IMR-90 (cell line): Measurements from ENCODE around the gene PSD. TPM values are rescaled to one million over a fixed set of nuclear protein-coding genes. Genes with fewer than 3 reads are reported as not detected.

Experiments used
- ATAC-seq: fragments of 200-7000 bp; cut with Tn5 transposase; 2 replicates; pipeline ENCODE4 v1.9.1; 2020; ENCODE audit warnings: low read depth, mild to moderate bottlenecking, moderate library complexity
- BruUV-seq: library from RNA; stranded (reverse); fragments of 400-500 nt; replicated peaks from 2 replicates; lab custom pipeline; 2021; lab: Mats Ljungman, UMichigan
- CTCF ChIA-PET: fragments of 300-600 bp; formaldehyde crosslinking; extraction: SDS; loops from one replicate; lab custom pipeline; 2021; ENCODE audit warnings: antibody characterized with exemption; lab: Yijun Ruan, JAX
- POLR2A ChIA-PET: fragments of 300-600 bp; sonication (Branson Sonifier 250); formaldehyde crosslinking; loops from one replicate; lab custom pipeline; 2022; ENCODE audit warnings: antibody characterized with exemption; ENCODE audit not compliant: unreplicated experiment; lab: Charles Lee
- DNase-seq: peaks from one replicate; pipeline ENCODE4 v3.0.0; 2013
- H2AFZ ChIP-seq: replicated peaks from 2 replicates; pipeline ENCODE3; 2013; ENCODE audit warnings: low read length, mild to moderate bottlenecking; ENCODE audit not compliant: poor library complexity
- H2AK5ac ChIP-seq: 2 replicates; pipeline ENCODE4 v1.6.1; 2013; ENCODE audit warnings: low read depth, low read length, inconsistent platforms
- H2AK9ac ChIP-seq: replicated peaks from 2 replicates; pipeline ENCODE3; 2013; ENCODE audit warnings: mild to moderate bottlenecking, low read depth, low read length, moderate library complexity; ENCODE audit not compliant: poor library complexity
- H2BK120ac ChIP-seq: 2 replicates; pipeline ENCODE4 v1.6.1; 2013; ENCODE audit warnings: low read depth, low read length, inconsistent platforms
- H2BK15ac ChIP-seq: 3 replicates; pipeline ENCODE4 v1.6.1; 2013; ENCODE audit warnings: low read depth, low read length, inconsistent platforms
- H2BK20ac ChIP-seq: 2 replicates; pipeline ENCODE4 v1.6.1; 2013; ENCODE audit warnings: low read depth, mild to moderate bottlenecking, inconsistent platforms, low read length, moderate library complexity
- H2BK5ac ChIP-seq: 2 replicates; pipeline ENCODE4 v1.6.1; 2013; ENCODE audit warnings: mild to moderate bottlenecking, low read depth, low read length, inconsistent platforms; ENCODE audit not compliant: poor library complexity, severe bottlenecking
- H3K14ac ChIP-seq: replicated peaks from 2 replicates; pipeline ENCODE4 v1.6.1; 2013; ENCODE audit warnings: low read depth, low read length, inconsistent platforms
- H3K18ac ChIP-seq: 2 replicates; pipeline ENCODE4 v1.6.1; 2013; ENCODE audit warnings: low read depth, low read length, control low read depth
- H3K23ac ChIP-seq: 2 replicates; pipeline ENCODE4 v1.6.1; 2013; ENCODE audit warnings: low read depth, low read length, inconsistent platforms
- H3K27ac ChIP-seq: 2 replicates; pipeline ENCODE4 v1.5.1; 2013; ENCODE audit warnings: mild to moderate bottlenecking, control low read depth, low read length; ENCODE audit not compliant: insufficient read depth
- H3K27me3 ChIP-seq: 2 replicates; pipeline ENCODE4 v1.6.1; 2013; ENCODE audit warnings: low read length; ENCODE audit not compliant: control insufficient read depth, insufficient read depth
- H3K36me3 ChIP-seq: 2 replicates; pipeline ENCODE4 v1.6.1; 2013; ENCODE audit warnings: low read length, mixed read lengths; ENCODE audit not compliant: control insufficient read depth, insufficient read depth
- H3K4ac ChIP-seq: 2 replicates; pipeline ENCODE4 v1.6.1; 2013; ENCODE audit warnings: low read depth, low read length, inconsistent platforms
- H3K4me1 ChIP-seq: 2 replicates; pipeline ENCODE4 v1.6.1; 2013; ENCODE audit warnings: low read length, mixed read lengths; ENCODE audit not compliant: control insufficient read depth, insufficient read depth
- H3K4me2 ChIP-seq: 2 replicates; pipeline ENCODE4 v1.6.1; 2013; ENCODE audit warnings: low read depth, mild to moderate bottlenecking, control low read depth, low read length, moderate library complexity
- H3K4me3 ChIP-seq: 2 replicates; pipeline ENCODE4 v1.5.1; 2013; ENCODE audit warnings: low read depth, mild to moderate bottlenecking, control low read depth, low read length, moderate library complexity; ENCODE audit not compliant: insufficient read depth
- H3K56ac ChIP-seq: 2 replicates; pipeline ENCODE4 v1.6.1; 2013; ENCODE audit warnings: low read length, inconsistent platforms; ENCODE audit not compliant: insufficient read depth; ENCODE audit errors: extremely low read depth
- H3K79me1 ChIP-seq, 2 experiments: 2 replicates each; pipeline ENCODE4 v1.6.1; 2013; ENCODE audit warnings: low read length in 2 of 2, inconsistent platforms in 1 of 2, low read depth in 1 of 2
- H3K9ac ChIP-seq: 2 replicates; pipeline ENCODE4 v1.6.1; 2013; ENCODE audit warnings: low read depth, low read length, control low read depth
- H3K9me1 ChIP-seq: 2 replicates; pipeline ENCODE4 v1.6.1; 2013; ENCODE audit warnings: low read length, inconsistent platforms; ENCODE audit not compliant: insufficient read depth
- H3K9me3 ChIP-seq: 2 replicates; pipeline ENCODE4 v1.6.1; 2013; ENCODE audit warnings: low read length; ENCODE audit not compliant: control insufficient read depth, insufficient read depth
- H4K20me1 ChIP-seq: 2 replicates; pipeline ENCODE4 v1.6.1; 2013; ENCODE audit warnings: low read length, inconsistent platforms; ENCODE audit not compliant: insufficient read depth
- H4K5ac ChIP-seq: 2 replicates; pipeline ENCODE4 v1.6.1; 2013; ENCODE audit warnings: mild to moderate bottlenecking, low read depth, low read length, control low read depth
- H4K8ac ChIP-seq, 2 experiments: 2 replicates each; pipeline ENCODE4 v1.6.1; 2013; ENCODE audit warnings: low read depth in 2 of 2, low read length in 2 of 2, control low read depth in 1 of 2, inconsistent platforms in 1 of 2
- H4K91ac ChIP-seq: 2 replicates; pipeline ENCODE4 v1.6.1; 2013; ENCODE audit warnings: low read depth, low read length, inconsistent platforms; ENCODE audit not compliant: insufficient read depth
- BHLHE40 ChIP-seq: fragments of 150-350 bp; IDR thresholded peaks from 2 replicates; pipeline ENCODE4 v1.6.1; 2016; ENCODE audit warnings: mild to moderate bottlenecking, low read depth, low read length
- CEBPB ChIP-seq: IDR thresholded peaks from 2 replicates; pipeline ENCODE4 v1.6.1; 2012; ENCODE audit warnings: low read depth, low read length, improper control_type of control experiment
- CHD1 ChIP-seq: IDR thresholded peaks from 2 replicates; pipeline ENCODE4 v1.6.1; 2012; ENCODE audit warnings: low read depth, low read length, improper control_type of control experiment
- FOS ChIP-seq: fragments of 150-350 bp; IDR thresholded peaks from 2 replicates; pipeline ENCODE4 v1.6.1; 2016; ENCODE audit warnings: low read depth, low read length
- MAFK ChIP-seq: IDR thresholded peaks from 2 replicates; pipeline ENCODE4 v1.6.1; 2012; ENCODE audit warnings: low read depth, low read length, improper control_type of control experiment
- MAZ ChIP-seq: IDR thresholded peaks from 2 replicates; pipeline ENCODE4 v1.6.1; 2012; ENCODE audit warnings: low read depth, mild to moderate bottlenecking, low read length, improper control_type of control experiment, moderate library complexity, borderline replicate concordance
- MXI1 ChIP-seq: IDR thresholded peaks from 2 replicates; pipeline ENCODE4 v1.6.1; 2012; ENCODE audit warnings: low read depth, mild to moderate bottlenecking, low read length, moderate library complexity, borderline replicate concordance
- NFE2L2 ChIP-seq: fragments of 150-350 bp; IDR thresholded peaks from 2 replicates; pipeline ENCODE4 v1.6.1; 2016; ENCODE audit warnings: low read depth, mild to moderate bottlenecking, low read length
- POLR2A ChIP-seq: IDR thresholded peaks from 2 replicates; pipeline ENCODE4 v1.6.1; 2012; ENCODE audit warnings: mild to moderate bottlenecking, low read depth, low read length
- RFX5 ChIP-seq: IDR thresholded peaks from 2 replicates; pipeline ENCODE4 v1.8.0; 2012; ENCODE audit warnings: low read depth, mild to moderate bottlenecking, low read length, moderate library complexity
- SMC3 ChIP-seq: fragments of 150-350 bp; IDR thresholded peaks from 2 replicates; pipeline ENCODE4 v1.6.1; 2016; ENCODE audit warnings: low read depth, mild to moderate bottlenecking, antibody characterized with exemption, low read length, moderate library complexity
- WGBS, 2 experiments: methylation state at CpG; one replicate each; pipeline versions ENCODE4 v1.1.5 to v1.1.7; 2013; ENCODE audit warnings: missing lambda C conversion rate in 2 of 2; ENCODE audit not compliant: insufficient read length in 1 of 2; ENCODE audit errors: extremely low coverage in 2 of 2; 5-methylcytosine and 5-hydroxymethylcytosine counted together
- dilution Hi-C: fragments of 300-500 bp; cut with HindIII; formaldehyde crosslinking; loops from one replicate; pipeline ENCODE4 v1.14.3; 2018; ENCODE audit warnings: low sequenced_read_pairs; ENCODE audit not compliant: unreplicated experiment
- in situ Hi-C: fragments of 300-500 bp; cut with MboI; formaldehyde crosslinking; loops from 3 replicates; pipeline ENCODE4 v1.14.3; 2019; ENCODE audit warnings: low sequenced_read_pairs, inconsistent platforms, mixed read lengths
- intact Hi-C: fragments of 100-400 bp; cut with micrococcal nuclease; formaldehyde crosslinking; loops from 2 replicates; pipeline ENCODE4 v1.10.0; 2022
- polyA plus RNA-seq, 3 experiments: library from polyadenylated mRNA; depleted of rRNA; stranded (reverse); fragments of >200 nt; gene quantifications; 2 replicates each; pipeline ENCODE4 v1.2.3, GENCODE V29; 2012; ENCODE audit warnings: low replicate concordance in 1 of 3
- total RNA-seq: library from RNA; depleted of rRNA; stranded (reverse); fragments of >200 nt; gene quantifications from 2 replicates; pipeline ENCODE4 v1.2.3, GENCODE V29; 2012
- TF ChIP-seq, protein P1 (sequence below): conservative IDR thresholded peaks from 2 replicates; pipeline ENCODE4 v1.5.1; 2012; ENCODE audit warnings: mild to moderate bottlenecking, low read depth, low read length, improper control_type of control experiment
- TF ChIP-seq, protein P2 (sequence below): fragments of 150-350 bp; IDR thresholded peaks from 2 replicates; pipeline ENCODE4 v1.6.1; 2016; ENCODE audit warnings: low read depth, mild to moderate bottlenecking, low read length, moderate library complexity, borderline replicate concordance
- TF ChIP-seq, protein P3 (sequence below): fragments of 150-350 bp; IDR thresholded peaks from 2 replicates; pipeline ENCODE4 v1.6.1; 2017; ENCODE audit warnings: mild to moderate bottlenecking, antibody characterized with exemption, low read length, low read depth

PSD gene
- total and polyA plus RNA-seq, 2 of the 4 experiments (the other 2 are of a cell fraction), result 2.0 to 4.4 TPM

DNA sequence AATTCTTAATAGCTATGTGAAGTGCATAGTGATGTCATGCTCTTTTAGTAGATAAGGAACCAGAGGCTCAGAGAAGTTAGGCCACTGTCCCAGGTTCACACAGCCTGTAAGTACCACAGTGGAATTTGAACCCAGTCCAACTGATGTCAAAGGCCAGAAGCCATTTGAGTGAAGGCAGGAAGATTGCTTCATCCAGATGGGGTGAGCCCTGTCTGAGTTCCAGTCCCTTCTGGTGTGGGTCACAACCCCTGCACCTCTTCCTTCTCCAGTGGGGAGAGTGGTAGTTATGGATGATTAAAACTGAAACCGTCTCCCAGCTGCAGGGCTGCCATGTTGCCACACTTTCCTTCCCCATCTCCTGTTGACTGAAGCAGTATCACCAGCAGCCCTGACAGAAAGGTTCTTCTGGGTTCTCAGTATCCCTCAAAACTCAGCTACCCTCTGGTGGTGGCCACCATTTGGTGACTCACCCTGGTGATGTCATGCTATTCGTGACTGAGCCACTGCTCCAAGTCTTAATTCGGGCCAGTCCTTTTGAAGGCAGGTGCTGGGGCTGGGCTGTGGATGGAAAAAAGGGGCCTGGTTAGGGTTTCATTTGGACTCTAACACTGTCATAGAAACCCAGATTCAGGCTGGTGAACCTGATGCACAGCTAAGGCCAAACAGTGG lies 34.2 kb upstream of the PSD start:
- H2AFZ ChIP-seq, result peak overlapping the region; percentile 82
- WGBS, 2 experiments, result no CpG with 5 or more reads among the region's 3 CpGs
- H3K4me2 ChIP-seq, result peak overlapping the region; percentile 12; the same call in 1 of the 2 replicates

More for the DNA sequence above, 34.2 kb upstream of the PSD start:
- Histone ChIP-seq H4K91ac (peak overlapping the region; percentile 24), H2BK120ac (peak overlapping the region; percentile 37; the same call in 1 of the 2 replicates), H3K14ac (0 out of 2 replicates have a peak overlapping the region, but pooled peaks have one; percentile 5), H3K4me3 (no peak overlapping the region), H3K9me1 (peaks cover 19% of the 10 kb centered on the region), H2AK9ac (peak overlapping the region; percentile 74), H3K36me3 (no peaks in the 10 kb centered on the region), H3K9me3 (no peaks in the 10 kb centered on the region), H3K9ac (no peak overlapping the region), H3K4ac (peak overlapping the region; percentile 28), H3K27ac (no peak overlapping the region), H3K56ac (no peak overlapping the region), H3K79me1 (peaks cover 4% of the 10 kb centered on the region in 2 experiments; a peak in 2 of 4 replicates), H3K4me1 (peaks cover 13% of the 10 kb centered on the region), H3K27me3 (no peaks in the 10 kb centered on the region), H2BK15ac (peak overlapping the region; percentile 66; the same call in 1 of the 3 replicates), H3K18ac (peak overlapping the region; percentile 40; the same call in 1 of the 2 replicates), H4K20me1 (no peaks in the 10 kb centered on the region; the same call in 1 of the 2 replicates), H2BK20ac (peak overlapping the region; percentile 36; the same call in 1 of the 2 replicates), H4K8ac (no peak overlapping the region), H2BK5ac (peak overlapping the region; percentile 66), H3K23ac (peak overlapping the region; percentile 18; the same call in 1 of the 2 replicates), H2AK5ac (peak overlapping the region; percentile 69), H4K5ac (peak overlapping the region; percentile 30; the same call in 1 of the 2 replicates)
- intact Hi-C loops, result no loop called here
- in situ Hi-C loops, result no loop called here
- POLR2A ChIA-PET, result interaction anchor here (0.6 kb wide), 2 partner anchors 18 to 220 kb away, joined by 5 to 7 read pairs; no protein-coding TSS in a partner anchor
- dilution Hi-C loops, result no loop called here
- DNase-seq (peak; percentile 85), ATAC-seq (peak; percentile 7; the same call in 1 of the 2 replicates)
- TF ChIP-seq MAZ (no peak), NFE2L2 (no peak), CHD1 (no peak), SMC3 (no peak), RFX5 (no peak), CEBPB (no peak), MAFK (no peak), MXI1 (no peak), POLR2A (no peak), FOS (peak; percentile 88), BHLHE40 (0 out of 2 replicates have a peak, but pooled peaks have one; percentile 22)
- TF ChIP-seq, protein P1, sequence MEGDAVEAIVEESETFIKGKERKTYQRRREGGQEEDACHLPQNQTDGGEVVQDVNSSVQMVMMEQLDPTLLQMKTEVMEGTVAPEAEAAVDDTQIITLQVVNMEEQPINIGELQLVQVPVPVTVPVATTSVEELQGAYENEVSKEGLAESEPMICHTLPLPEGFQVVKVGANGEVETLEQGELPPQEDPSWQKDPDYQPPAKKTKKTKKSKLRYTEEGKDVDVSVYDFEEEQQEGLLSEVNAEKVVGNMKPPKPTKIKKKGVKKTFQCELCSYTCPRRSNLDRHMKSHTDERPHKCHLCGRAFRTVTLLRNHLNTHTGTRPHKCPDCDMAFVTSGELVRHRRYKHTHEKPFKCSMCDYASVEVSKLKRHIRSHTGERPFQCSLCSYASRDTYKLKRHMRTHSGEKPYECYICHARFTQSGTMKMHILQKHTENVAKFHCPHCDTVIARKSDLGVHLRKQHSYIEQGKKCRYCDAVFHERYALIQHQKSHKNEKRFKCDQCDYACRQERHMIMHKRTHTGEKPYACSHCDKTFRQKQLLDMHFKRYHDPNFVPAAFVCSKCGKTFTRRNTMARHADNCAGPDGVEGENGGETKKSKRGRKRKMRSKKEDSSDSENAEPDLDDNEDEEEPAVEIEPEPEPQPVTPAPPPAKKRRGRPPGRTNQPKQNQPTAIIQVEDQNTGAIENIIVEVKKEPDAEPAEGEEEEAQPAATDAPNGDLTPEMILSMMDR, result no peak
- TF ChIP-seq, protein P2, sequence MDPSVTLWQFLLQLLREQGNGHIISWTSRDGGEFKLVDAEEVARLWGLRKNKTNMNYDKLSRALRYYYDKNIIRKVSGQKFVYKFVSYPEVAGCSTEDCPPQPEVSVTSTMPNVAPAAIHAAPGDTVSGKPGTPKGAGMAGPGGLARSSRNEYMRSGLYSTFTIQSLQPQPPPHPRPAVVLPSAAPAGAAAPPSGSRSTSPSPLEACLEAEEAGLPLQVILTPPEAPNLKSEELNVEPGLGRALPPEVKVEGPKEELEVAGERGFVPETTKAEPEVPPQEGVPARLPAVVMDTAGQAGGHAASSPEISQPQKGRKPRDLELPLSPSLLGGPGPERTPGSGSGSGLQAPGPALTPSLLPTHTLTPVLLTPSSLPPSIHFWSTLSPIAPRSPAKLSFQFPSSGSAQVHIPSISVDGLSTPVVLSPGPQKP, result no peak
- TF ChIP-seq, protein P3, sequence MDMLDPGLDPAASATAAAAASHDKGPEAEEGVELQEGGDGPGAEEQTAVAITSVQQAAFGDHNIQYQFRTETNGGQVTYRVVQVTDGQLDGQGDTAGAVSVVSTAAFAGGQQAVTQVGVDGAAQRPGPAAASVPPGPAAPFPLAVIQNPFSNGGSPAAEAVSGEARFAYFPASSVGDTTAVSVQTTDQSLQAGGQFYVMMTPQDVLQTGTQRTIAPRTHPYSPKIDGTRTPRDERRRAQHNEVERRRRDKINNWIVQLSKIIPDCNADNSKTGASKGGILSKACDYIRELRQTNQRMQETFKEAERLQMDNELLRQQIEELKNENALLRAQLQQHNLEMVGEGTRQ, result no peak
- no TSS peak for BruUV-seq
- CTCF ChIA-PET, result no interaction called here
